GM12878 (cell line): ENCODE measurements around the gene CD8B. TPM values are rescaled to one million over a fixed set of nuclear protein-coding genes. Genes with fewer than 3 reads are reported as not detected.

Experiments
- ATAC-seq: fragments of 200-7000 bp; cut with Tn5 transposase; 3 replicates; pipeline ENCODE4 v1.9.1; 2020; ENCODE audit warnings: mild to moderate bottlenecking, moderate library complexity
- BruUV-seq: library from RNA; stranded (reverse); fragments of 400-500 nt; replicated peaks from 2 replicates; lab custom pipeline; 2021; lab: Mats Ljungman, UMichigan
- CTCF ChIA-PET: fragments of 300-600 bp; sonication (Branson Sonifier 250); formaldehyde crosslinking; extraction: SDS; loops from one replicate; lab custom pipeline; 2021; ENCODE audit warnings: inconsistent platforms; lab: Yijun Ruan, JAX
- POLR2A ChIA-PET: fragments of 350-600 bp; formaldehyde crosslinking; extraction: SDS; loops from one replicate; lab custom pipeline; 2021; ENCODE audit warnings: inconsistent platforms; lab: Charles Lee
- RAD21 ChIA-PET: fragments of 300-600 bp; sonication (Branson Sonifier 250); formaldehyde crosslinking; loops from one replicate; lab custom pipeline; 2023; ENCODE audit warnings: antibody characterized with exemption; ENCODE audit not compliant: unreplicated experiment; lab: Charles Lee
- SMC1A ChIA-PET: fragments of 300-600 bp; sonication (Branson Sonifier 250); formaldehyde crosslinking; loops from one replicate; lab custom pipeline; 2023; ENCODE audit not compliant: unreplicated experiment, uncharacterized antibody; lab: Charles Lee
- DNase-seq: peaks from one replicate; pipeline ENCODE4 v3.0.0-alpha.2; 2011; ENCODE audit warnings: low read depth, low spot score
- FAIRE-seq: peaks from 3 replicates; lab custom pipeline; 2011; peaks lifted over from hg19 to GRCh38; lab: Jason Lieb, UNC
- H2AFZ ChIP-seq: 2 replicates; pipeline ENCODE4 v1.6.0; 2011; ENCODE audit warnings: low read depth, low read length, control low read depth; ENCODE audit not compliant: control insufficient read depth
- H3K27ac ChIP-seq: 2 replicates; pipeline ENCODE4 v1.5.1; 2011; ENCODE audit warnings: control low read depth; ENCODE audit not compliant: control insufficient read depth, insufficient read depth
- H3K27me3 ChIP-seq, 2 experiments: replicated peaks in 1 of 2; 2 replicates each; pipeline versions ENCODE4 v1.6.0 to v1.6.1; 2011; ENCODE audit warnings: low read length in 1 of 2; ENCODE audit not compliant: control insufficient read depth in 2 of 2, insufficient read depth in 2 of 2
- H3K36me3 ChIP-seq, 2 experiments: 2 replicates each; pipeline ENCODE4 v1.5.1; 2011; ENCODE audit warnings: low read length in 1 of 2; ENCODE audit not compliant: control insufficient read depth in 2 of 2, insufficient read depth in 2 of 2
- H3K4me1 ChIP-seq: 2 replicates; pipeline ENCODE4 v1.6.1; 2011; ENCODE audit warnings: mild to moderate bottlenecking, low read length, moderate library complexity, mixed read lengths; ENCODE audit not compliant: control insufficient read depth, insufficient read depth
- H3K4me2 ChIP-seq: 2 replicates; pipeline ENCODE4 v1.6.0; 2011; ENCODE audit warnings: control low read depth; ENCODE audit not compliant: control insufficient read depth, insufficient read depth
- H3K4me3 ChIP-seq: fragments of 200-600 bp; sonication (generic); 2 replicates; pipeline ENCODE4 v1.5.1; 2016
- H3K79me2 ChIP-seq: 2 replicates; pipeline ENCODE4 v1.6.0; 2011; ENCODE audit warnings: low read length; ENCODE audit not compliant: control insufficient read depth, insufficient read depth
- H3K9ac ChIP-seq: 2 replicates; pipeline ENCODE4 v1.8.0; 2011; ENCODE audit warnings: low read length, control low read depth, mixed read lengths; ENCODE audit not compliant: control insufficient read depth, insufficient read depth
- H3K9me3 ChIP-seq: replicated peaks from 3 replicates; pipeline ENCODE4 v1.5.1; 2011; ENCODE audit warnings: mild to moderate bottlenecking, low read length; ENCODE audit not compliant: control insufficient read depth, insufficient read depth
- H4K20me1 ChIP-seq: 2 replicates; pipeline ENCODE4 v1.6.0; 2011; ENCODE audit not compliant: control insufficient read depth, insufficient read depth
- ATF7 ChIP-seq: fragments of 450-650 bp; IDR thresholded peaks from 2 replicates; pipeline ENCODE4 v1.6.1; 2016; ENCODE audit warnings: low read depth, mild to moderate bottlenecking
- BHLHE40 ChIP-seq, 2 experiments: fragments of 450-650 bp in 1 of 2; IDR thresholded peaks; 2 replicates each; pipeline ENCODE4 v1.6.1; 2011 to 2017; ENCODE audit warnings: low read depth in 2 of 2, borderline replicate concordance in 1 of 2, improper control_type of control experiment in 1 of 2, low read length in 1 of 2, mild to moderate bottlenecking in 1 of 2
- JUND ChIP-seq: IDR thresholded peaks from 2 replicates; pipeline ENCODE4 v1.6.1; 2012; ENCODE audit warnings: low read depth, mild to moderate bottlenecking, low read length, improper control_type of control experiment, moderate library complexity
- MTA3 ChIP-seq: IDR thresholded peaks from 2 replicates; pipeline ENCODE4 v1.6.1; 2012; ENCODE audit warnings: low read length, inconsistent platforms, borderline replicate concordance
- RBBP5 ChIP-seq: fragments of 200-600 bp; sonication (generic); conservative IDR thresholded peaks from 2 replicates; pipeline ENCODE4 v1.6.1; 2016
- SIN3A ChIP-seq: IDR thresholded peaks from 2 replicates; pipeline ENCODE4 v1.6.1; 2012; ENCODE audit warnings: low read depth, low read length, improper control_type of control experiment
- WGBS: methylation state at CpG from one replicate; pipeline ENCODE4 v1.1.6; 2016; ENCODE audit warnings: low lambda C conversion rate; ENCODE audit not compliant: insufficient replicate concordance, insufficient coverage; ENCODE audit errors: missing lambda C conversion rate; 5-methylcytosine and 5-hydroxymethylcytosine counted together
- in situ Hi-C: fragments of 300-500 bp; cut with MboI; formaldehyde crosslinking; loops from 9 replicates; pipeline ENCODE4 v1.14.3; 2018; ENCODE audit warnings: mixed read lengths
- intact Hi-C: fragments of 100-400 bp; cut with micrococcal nuclease; formaldehyde crosslinking; loops from one replicate; pipeline ENCODE4 v1.14.2; 2022; ENCODE audit not compliant: unreplicated experiment
- polyA plus RNA-seq, 11 experiments: library from polyadenylated mRNA; depleted of rRNA in 4 of 11; unstranded in 6 of 11; stranded (reverse) in 5 of 11; fragments of >200 nt; fragmentation: Nextera tagmentation in 4 of 11; fragmentation: Illumina TruSeq in 1 of 11; extraction: Ambion mirVana in 4 of 11; extraction: Trizol in 1 of 11; gene quantifications; 1 replicate in 1 of 11; 2 replicates in 10 of 11; pipeline versions ENCODE4 v1.2.1 to v1.2.3, GENCODE V29; 2011 to 2016; ENCODE audit warnings: inconsistent platforms in 2 of 11, missing spikeins in 2 of 11, low read depth in 1 of 11
- total RNA-seq, 4 experiments: library from RNA; depleted of rRNA in 3 of 4; stranded (reverse); fragments of >200 nt in 3 of 4; fragmentation: Illumina TruSeq in 1 of 4; extraction: Trizol in 1 of 4; gene quantifications; 2 replicates each; pipeline versions ENCODE4 v1.2.1 to v1.2.3, GENCODE V29; 2013 to 2021
- TF ChIP-seq, protein P1 (sequence below): fragments of 450-650 bp; IDR thresholded peaks from 2 replicates; pipeline ENCODE4 v1.6.1; 2017; ENCODE audit warnings: borderline replicate concordance

CD8B gene
- total and polyA plus RNA-seq, 10 of the 15 experiments (the other 5 are each of a cell fraction or from before 2014, with no cell fraction given) = 0.21 TPM; not detected in 9

DNA sequence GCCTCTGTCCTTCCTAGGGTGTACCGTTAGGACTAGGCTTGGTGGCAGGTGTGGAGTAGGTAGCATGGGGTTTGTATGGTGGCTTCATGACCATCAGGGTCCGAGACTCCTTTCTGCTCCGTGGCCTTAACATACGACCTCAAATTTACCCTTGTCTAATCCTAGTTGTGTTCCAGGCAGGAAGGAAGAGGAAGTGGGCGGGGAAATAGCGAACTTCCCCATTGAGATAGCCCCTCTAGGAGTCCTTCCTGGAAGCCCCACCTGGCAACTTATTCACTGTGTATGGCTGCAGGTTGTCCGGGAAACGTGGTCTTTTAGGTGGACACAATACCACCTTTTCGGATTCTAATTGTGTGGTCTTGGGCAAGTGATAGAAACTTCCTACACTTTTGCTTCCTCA lies 80.3 kb downstream of the CD8B start:
- Histone ChIP-seq H3K9me3 (no peaks in the 10 kb centered on the region), H4K20me1 (no peaks in the 10 kb centered on the region), H3K4me2 (no peak overlapping the region), H3K9ac (no peak overlapping the region), H3K27ac (no peak overlapping the region), H2AFZ (no peak overlapping the region), H3K27me3 (no peaks in the 10 kb centered on the region), H3K36me3 (no peaks in the 10 kb centered on the region), H3K4me3 (no peak overlapping the region), H3K79me2 (no peaks in the 10 kb centered on the region), H3K4me1 (peaks cover 12% of the 10 kb centered on the region)
- ATAC-seq (no peak), FAIRE-seq (no peak), DNase-seq (no peak)
- ChIA-PET CTCF (interaction anchor here (2.9 kb wide), 1 partner anchor 17 kb away, joined by 13 read pairs; no protein-coding TSS in a partner anchor), RAD21 (no interaction called here), SMC1A (interaction anchor here (0.6 to 1.0 kb wide), 4 partner anchors 13 to 37 kb away, joined by 3 to 4 read pairs (median 3); no protein-coding TSS in a partner anchor), POLR2A (no interaction called here)
- TF ChIP-seq, protein P1, sequence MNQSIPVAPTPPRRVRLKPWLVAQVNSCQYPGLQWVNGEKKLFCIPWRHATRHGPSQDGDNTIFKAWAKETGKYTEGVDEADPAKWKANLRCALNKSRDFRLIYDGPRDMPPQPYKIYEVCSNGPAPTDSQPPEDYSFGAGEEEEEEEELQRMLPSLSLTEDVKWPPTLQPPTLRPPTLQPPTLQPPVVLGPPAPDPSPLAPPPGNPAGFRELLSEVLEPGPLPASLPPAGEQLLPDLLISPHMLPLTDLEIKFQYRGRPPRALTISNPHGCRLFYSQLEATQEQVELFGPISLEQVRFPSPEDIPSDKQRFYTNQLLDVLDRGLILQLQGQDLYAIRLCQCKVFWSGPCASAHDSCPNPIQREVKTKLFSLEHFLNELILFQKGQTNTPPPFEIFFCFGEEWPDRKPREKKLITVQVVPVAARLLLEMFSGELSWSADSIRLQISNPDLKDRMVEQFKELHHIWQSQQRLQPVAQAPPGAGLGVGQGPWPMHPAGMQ = no peak
- TF ChIP-seq RBBP5 (no peak), SIN3A (no peak), ATF7 (no peak), MTA3 (no peak), BHLHE40 (IDR thresholded peaks at IDR 0.05; ENCODE audit: borderline replicate concordance in 1 of 2, low read depth in 2 of 2, low read length in 1 of 2) (no peak), JUND (no peak)
- in situ Hi-C loops = no loop called here
- no TSS peak for BruUV-seq
- intact Hi-C loops = no loop called here
- 82% methylated on average over 8 of the region's 9 CpGs for WGBS
